SK-N-SH (cell line): ENCODE data around the gene ANGPTL8.

Experiments used
- EZH2phosphoT487 ChIP-seq: fragments of 200-600 bp; sonication (generic); IDR thresholded peaks from 2 replicates; pipeline ENCODE4 v1.6.1; 2017; ENCODE audit warnings: low read depth, mixed run types, mild to moderate bottlenecking, antibody characterized with exemption, moderate library complexity, borderline replicate concordance
- MXI1 ChIP-seq: IDR thresholded peaks from 2 replicates; pipeline ENCODE4 v1.6.1; 2012; ENCODE audit warnings: mild to moderate bottlenecking, low read depth, low read length, improper control_type of control experiment
- POLR2AphosphoS5 ChIP-seq: IDR thresholded peaks from 2 replicates; pipeline ENCODE4 v1.6.1; 2012; ENCODE audit warnings: low read depth, low read length
- RCOR1 ChIP-seq: fragments of 150-350 bp; IDR thresholded peaks from 2 replicates; pipeline ENCODE4 v1.6.1; 2017; ENCODE audit warnings: antibody characterized with exemption, low read length
- TF ChIP-seq, protein P1 (sequence below): fragments of 200-600 bp; sonication (generic); IDR thresholded peaks from 2 replicates; pipeline ENCODE4 v1.6.1; 2017; ENCODE audit warnings: antibody characterized with exemption, mild to moderate bottlenecking, moderate library complexity

DNA sequence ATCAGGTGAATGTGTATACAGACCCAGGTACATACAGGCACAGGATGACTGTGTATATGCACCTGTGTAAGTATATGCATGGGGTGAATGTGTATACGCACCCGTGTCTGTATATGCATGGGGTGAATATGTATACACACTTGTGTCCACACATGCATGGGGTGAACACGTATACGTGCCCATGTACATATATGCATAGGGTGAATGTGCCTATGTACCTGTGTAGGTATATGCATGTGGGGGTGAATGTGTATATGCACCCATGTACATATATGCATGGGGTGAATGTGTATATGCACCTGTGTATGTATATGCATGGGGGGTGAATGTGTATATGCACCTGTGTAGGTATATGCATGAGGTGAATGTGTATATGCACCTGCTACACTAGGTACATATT, 6.9 kb upstream of the ANGPTL8 start:
- TF ChIP-seq RCOR1, result no peak
- TF ChIP-seq, protein P1, sequence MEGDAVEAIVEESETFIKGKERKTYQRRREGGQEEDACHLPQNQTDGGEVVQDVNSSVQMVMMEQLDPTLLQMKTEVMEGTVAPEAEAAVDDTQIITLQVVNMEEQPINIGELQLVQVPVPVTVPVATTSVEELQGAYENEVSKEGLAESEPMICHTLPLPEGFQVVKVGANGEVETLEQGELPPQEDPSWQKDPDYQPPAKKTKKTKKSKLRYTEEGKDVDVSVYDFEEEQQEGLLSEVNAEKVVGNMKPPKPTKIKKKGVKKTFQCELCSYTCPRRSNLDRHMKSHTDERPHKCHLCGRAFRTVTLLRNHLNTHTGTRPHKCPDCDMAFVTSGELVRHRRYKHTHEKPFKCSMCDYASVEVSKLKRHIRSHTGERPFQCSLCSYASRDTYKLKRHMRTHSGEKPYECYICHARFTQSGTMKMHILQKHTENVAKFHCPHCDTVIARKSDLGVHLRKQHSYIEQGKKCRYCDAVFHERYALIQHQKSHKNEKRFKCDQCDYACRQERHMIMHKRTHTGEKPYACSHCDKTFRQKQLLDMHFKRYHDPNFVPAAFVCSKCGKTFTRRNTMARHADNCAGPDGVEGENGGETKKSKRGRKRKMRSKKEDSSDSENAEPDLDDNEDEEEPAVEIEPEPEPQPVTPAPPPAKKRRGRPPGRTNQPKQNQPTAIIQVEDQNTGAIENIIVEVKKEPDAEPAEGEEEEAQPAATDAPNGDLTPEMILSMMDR, result no peak
- no peak for TF ChIP-seq POLR2AphosphoS5
- no peak for TF ChIP-seq EZH2phosphoT487
- TF ChIP-seq MXI1, result no peak
